Mesenchymal stem cell (in vitro differentiated cells and primary cell): ENCODE measurements around the gene ALKAL2.

ENCODE experiments used
- DNase-seq: peaks from one replicate; pipeline ENCODE4 v3.0.0-alpha.2; 2013
- H2AFZ ChIP-seq: one replicate; pipeline ENCODE4 v1.6.1; 2013; ENCODE audit warnings: low read depth, mild to moderate bottlenecking, control low read depth, inconsistent platforms, low read length, moderate library complexity
- H2AK5ac ChIP-seq: 2 replicates; pipeline ENCODE4 v1.6.1; 2013; ENCODE audit warnings: low read length, moderate library complexity, mild to moderate bottlenecking, inconsistent platforms; ENCODE audit not compliant: severe bottlenecking
- H2BK120ac ChIP-seq: one replicate; pipeline ENCODE4 v1.6.1; 2013; ENCODE audit warnings: low read depth, mild to moderate bottlenecking, inconsistent platforms, low read length, moderate library complexity
- H2BK12ac ChIP-seq, 2 experiments: one replicate each; pipeline ENCODE4 v1.6.1; 2013; ENCODE audit warnings: inconsistent platforms in 2 of 2, low read length in 2 of 2, mild to moderate bottlenecking in 2 of 2, moderate library complexity in 2 of 2, control low read depth in 1 of 2
- H2BK15ac ChIP-seq: one replicate; pipeline ENCODE4 v1.6.1; 2013; ENCODE audit warnings: mild to moderate bottlenecking, low read depth, inconsistent platforms; ENCODE audit not compliant: poor library complexity, severe bottlenecking
- H2BK5ac ChIP-seq: 2 replicates; pipeline ENCODE4 v1.6.1; 2013; ENCODE audit warnings: low read depth, mild to moderate bottlenecking, low read length, control low read depth, inconsistent platforms; ENCODE audit not compliant: poor library complexity, severe bottlenecking
- H3K14ac ChIP-seq, 2 experiments: one replicate each; pipeline ENCODE4 v1.6.1; 2013; ENCODE audit warnings: inconsistent platforms in 2 of 2, low read length in 2 of 2, control low read depth in 1 of 2, mild to moderate bottlenecking in 1 of 2, moderate library complexity in 1 of 2
- H3K18ac ChIP-seq, 2 experiments: one replicate each; pipeline ENCODE4 v1.6.1; 2013; ENCODE audit warnings: inconsistent platforms in 2 of 2, low read length in 2 of 2, control low read depth in 1 of 2, low read depth in 1 of 2, mild to moderate bottlenecking in 1 of 2
- H3K23ac ChIP-seq, 2 experiments: one replicate each; pipeline ENCODE4 v1.6.1; 2013; ENCODE audit warnings: inconsistent platforms in 2 of 2, low read length in 2 of 2, mild to moderate bottlenecking in 2 of 2, moderate library complexity in 2 of 2, control low read depth in 1 of 2
- H3K27ac ChIP-seq: 2 replicates; pipeline ENCODE4 v1.5.1; 2013; ENCODE audit warnings: mild to moderate bottlenecking, moderate library complexity, low read length, control low read depth, inconsistent platforms; ENCODE audit not compliant: poor library complexity, severe bottlenecking
- H3K27me3 ChIP-seq, 2 experiments: 2 replicates each; pipeline versions ENCODE4 v1.6.1 to v1.7.0; 2013; ENCODE audit warnings: low read length in 2 of 2, mild to moderate bottlenecking in 2 of 2, moderate library complexity in 2 of 2, control low read depth in 1 of 2, inconsistent platforms in 1 of 2; ENCODE audit not compliant: control insufficient read depth in 1 of 2, insufficient read depth in 1 of 2
- H3K36me3 ChIP-seq, 2 experiments: 2 replicates each; pipeline versions ENCODE4 v1.6.1 to v1.7.0; 2013; ENCODE audit warnings: low read length in 2 of 2, control low read depth in 1 of 2, inconsistent platforms in 1 of 2, low read depth in 1 of 2, mild to moderate bottlenecking in 1 of 2; ENCODE audit not compliant: insufficient read depth in 2 of 2, control insufficient read depth in 1 of 2
- H3K4ac ChIP-seq, 2 experiments: one replicate each; pipeline ENCODE4 v1.6.1; 2013; ENCODE audit warnings: inconsistent platforms in 2 of 2, low read length in 2 of 2, mild to moderate bottlenecking in 2 of 2, moderate library complexity in 2 of 2, control low read depth in 1 of 2, low read depth in 1 of 2
- H3K4me1 ChIP-seq: 2 replicates; pipeline ENCODE4 v1.6.1; 2013; ENCODE audit warnings: low read depth, low read length, control low read depth; ENCODE audit not compliant: control insufficient read depth, insufficient read depth
- H3K4me2 ChIP-seq: 2 replicates; pipeline ENCODE4 v1.6.1; 2013; ENCODE audit warnings: low read length, mild to moderate bottlenecking, inconsistent platforms; ENCODE audit not compliant: poor library complexity, severe bottlenecking
- H3K4me3 ChIP-seq, 2 experiments: 2 replicates each; pipeline versions ENCODE4 v1.5.1 to v1.7.0; 2013; ENCODE audit warnings: low read length in 2 of 2, mild to moderate bottlenecking in 2 of 2, control low read depth in 1 of 2, low read depth in 1 of 2; ENCODE audit not compliant: insufficient read depth in 1 of 2
- H3K79me1 ChIP-seq: replicated peaks from 2 replicates; pipeline ENCODE4 v1.6.1; 2013; ENCODE audit warnings: mild to moderate bottlenecking, control low read depth, low read length, inconsistent platforms; ENCODE audit not compliant: poor library complexity, severe bottlenecking
- H3K9ac ChIP-seq: 2 replicates; pipeline ENCODE4 v1.7.0; 2013; ENCODE audit warnings: mild to moderate bottlenecking, low read length, moderate library complexity
- H3K9me3 ChIP-seq: 2 replicates; pipeline ENCODE4 v1.7.0; 2013; ENCODE audit warnings: mild to moderate bottlenecking, low read length; ENCODE audit not compliant: control insufficient read depth
- H4K8ac ChIP-seq: one replicate; pipeline ENCODE4 v1.6.1; 2013; ENCODE audit warnings: inconsistent platforms, mild to moderate bottlenecking, low read length, moderate library complexity
- H4K91ac ChIP-seq: one replicate; pipeline ENCODE4 v1.6.1; 2013; ENCODE audit warnings: mild to moderate bottlenecking, low read length, inconsistent platforms
- WGBS: methylation state at CpG from one replicate; pipeline ENCODE4 v1.1.7; 2013; ENCODE audit warnings: mixed read lengths; 5-methylcytosine and 5-hydroxymethylcytosine counted together

The ALKAL2 gene

GRCh38 chr2:283996-284794, 3.7 kb downstream of the ALKAL2 start:
- Histone ChIP-seq H3K79me1 (peaks cover 15% of the 10 kb centered on the region), H3K9ac (no peak overlapping the region), H3K23ac (no peak overlapping the region)

GRCh38 chr2:282371-283263, 5.3 kb downstream of the ALKAL2 start:
- Histone ChIP-seq H3K79me1 (peaks cover 18% of the 10 kb centered on the region), H3K4me1 (peaks cover 19% of the 10 kb centered on the region), H2BK120ac (no peak overlapping the region), H2AFZ (no peak overlapping the region), H3K36me3 (peaks cover 21 to 53% of the 10 kb centered on the region in 2 experiments), H3K18ac (no peak overlapping the region), H3K4me3 (no peak overlapping the region), H4K91ac (no peak overlapping the region), H2BK5ac (no peak overlapping the region), H3K4ac (no peak overlapping the region), H3K27me3 (peaks cover 7 to 12% of the 10 kb centered on the region in 2 experiments), H3K9me3 (no peaks in the 10 kb centered on the region), H2BK12ac (no peak overlapping the region), H3K14ac (no peak overlapping the region), H2AK5ac (no peak overlapping the region), H3K9ac (no peak overlapping the region), H3K23ac (no peak overlapping the region), H3K4me2 (no peak overlapping the region), H3K27ac (no peak overlapping the region), H4K8ac (no peak overlapping the region), H2BK15ac (no peak overlapping the region)
- WGBS = 97% methylated on average over 11 of the region's 12 CpGs
- no peak for DNase-seq

More at GRCh38 chr2:283996-284794, 3.7 kb downstream of the ALKAL2 start:
- H3K18ac ChIP-seq = no peak overlapping the region
- H3K4me2 ChIP-seq = no peak overlapping the region
- peak overlapping the region; percentile 70 for H2BK15ac ChIP-seq
- no peak overlapping the region for H2AK5ac ChIP-seq
- H4K8ac ChIP-seq = no peak overlapping the region
- H4K91ac ChIP-seq = no peak overlapping the region
- no peak for DNase-seq
- H3K4ac ChIP-seq = no peak overlapping the region
- no peak overlapping the region for H2BK120ac ChIP-seq
- H3K27me3 ChIP-seq = peaks cover 10 to 12% of the 10 kb centered on the region in 2 experiments
- WGBS = 87% methylated on average over 4 of the region's 4 CpGs
- peak overlapping the region in 1 of 2 experiments; percentile 8 for H2BK12ac ChIP-seq
- no peak overlapping the region for H3K27ac ChIP-seq
- H3K4me1 ChIP-seq = peaks cover 26% of the 10 kb centered on the region
- H3K4me3 ChIP-seq = no peak overlapping the region
- peaks cover 18 to 38% of the 10 kb centered on the region in 2 experiments for H3K36me3 ChIP-seq
- H2AFZ ChIP-seq = no peak overlapping the region
- H3K14ac ChIP-seq = no peak overlapping the region
- no peaks in the 10 kb centered on the region for H3K9me3 ChIP-seq
- no peak overlapping the region for H2BK5ac ChIP-seq

- no peak overlapping the region for H3K4ac ChIP-seq
- 99% methylated on average over 9 of the region's 9 CpGs for WGBS
- no peak overlapping the region for H3K9ac ChIP-seq
- no peak overlapping the region for H2BK5ac ChIP-seq
- no peak overlapping the region for H3K4me3 ChIP-seq
- H3K79me1 ChIP-seq = peaks cover 23% of the 10 kb centered on the region
- no peak overlapping the region for H3K23ac ChIP-seq
- no peak overlapping the region for H2BK15ac ChIP-seq
- no peak overlapping the region for H3K27ac ChIP-seq
- DNase-seq = no peak
- H3K36me3 ChIP-seq = peaks cover 24 to 66% of the 10 kb centered on the region in 2 experiments
- H3K4me2 ChIP-seq = no peak overlapping the region
- peaks cover 0 to 6% of the 10 kb centered on the region in 2 experiments for H3K27me3 ChIP-seq
- H3K9me3 ChIP-seq = no peaks in the 10 kb centered on the region
- H3K14ac ChIP-seq = no peak overlapping the region
- no peak overlapping the region for H4K91ac ChIP-seq
- H3K18ac ChIP-seq = no peak overlapping the region
- no peak overlapping the region for H2BK120ac ChIP-seq
- H2AFZ ChIP-seq = no peak overlapping the region
- H2BK12ac ChIP-seq = no peak overlapping the region
- peaks cover 11% of the 10 kb centered on the region for H3K4me1 ChIP-seq
- H2AK5ac ChIP-seq = no peak overlapping the region
- H4K8ac ChIP-seq = no peak overlapping the region
Observed at GRCh38 chr2:281381-281780, 6.5 kb downstream of the ALKAL2 start.

- Histone ChIP-seq H2BK120ac (no peak overlapping the region), H3K79me1 (peaks cover 28% of the 10 kb centered on the region), H3K27ac (no peak overlapping the region), H3K4me3 (no peak overlapping the region), H2BK15ac (no peak overlapping the region), H3K18ac (no peak overlapping the region), H3K23ac (no peak overlapping the region), H2BK12ac (no peak overlapping the region), H4K8ac (no peak overlapping the region), H2AK5ac (no peak overlapping the region), H3K36me3 (peaks cover 28 to 73% of the 10 kb centered on the region in 2 experiments), H3K4me2 (no peak overlapping the region), H3K9ac (no peak overlapping the region), H2AFZ (no peak overlapping the region), H3K9me3 (no peaks in the 10 kb centered on the region), H3K4me1 (peaks cover 11% of the 10 kb centered on the region), H2BK5ac (no peak overlapping the region), H3K4ac (no peak overlapping the region), H4K91ac (no peak overlapping the region), H3K14ac (no peak overlapping the region), H3K27me3 (no peaks in the 10 kb centered on the region)
- DNase-seq = no peak
- WGBS = 83% methylated on average over 7 of the region's 7 CpGs
Observed at GRCh38 chr2:280650-281110, 7.2 kb downstream of the ALKAL2 start.
